Neuronal stem cell (in vitro differentiated cells): ENCODE data around the gene TMEM185A.
"Not testable (repeated sequence)": the region's sequence is repeated elsewhere in the genome, so short reads cannot be mapped to it uniquely, and the experiment has no call there.

Experiments
- DNase-seq: peaks from one replicate; pipeline ENCODE4 v3.0.0-alpha.2; 2013; ENCODE audit warnings: low spot score
- H2AFZ ChIP-seq: one replicate; pipeline ENCODE4 v1.6.1; 2013; ENCODE audit warnings: mild to moderate bottlenecking, low read length, inconsistent platforms
- H2AK5ac ChIP-seq: 2 replicates; pipeline ENCODE4 v1.6.1; 2013; ENCODE audit warnings: low read depth, mild to moderate bottlenecking, inconsistent platforms, low read length, moderate library complexity, mixed read lengths
- H2BK120ac ChIP-seq: 2 replicates; pipeline ENCODE4 v1.6.1; 2013; ENCODE audit warnings: low read depth, mild to moderate bottlenecking, inconsistent platforms, low read length, moderate library complexity, mixed read lengths
- H2BK12ac ChIP-seq: one replicate; pipeline ENCODE4 v1.6.1; 2013; ENCODE audit warnings: low read length, inconsistent platforms
- H2BK15ac ChIP-seq: 2 replicates; pipeline ENCODE4 v1.6.1; 2013; ENCODE audit warnings: mild to moderate bottlenecking, low read length, inconsistent platforms, mixed read lengths
- H2BK5ac ChIP-seq: one replicate; pipeline ENCODE4 v1.6.1; 2013; ENCODE audit warnings: inconsistent platforms, mild to moderate bottlenecking, low read length, moderate library complexity
- H3K14ac ChIP-seq: one replicate; pipeline ENCODE4 v1.6.1; 2013; ENCODE audit warnings: low read length, inconsistent platforms
- H3K18ac ChIP-seq: 2 replicates; pipeline ENCODE4 v1.6.1; 2013; ENCODE audit warnings: low read length, inconsistent platforms
- H3K23ac ChIP-seq: 2 replicates; pipeline ENCODE4 v1.6.1; 2013; ENCODE audit warnings: low read depth, mild to moderate bottlenecking, mixed read lengths, low read length, inconsistent platforms; ENCODE audit not compliant: poor library complexity
- H3K27ac ChIP-seq: replicated peaks from 3 replicates; pipeline ENCODE4 v1.5.1; 2013; ENCODE audit warnings: low read length, inconsistent platforms
- H3K27me3 ChIP-seq, 3 experiments: 2 replicates each; pipeline ENCODE4 v1.6.1; 2013; ENCODE audit warnings: low read length in 3 of 3, mild to moderate bottlenecking in 2 of 3, inconsistent platforms in 1 of 3, low read depth in 1 of 3, mixed read lengths in 1 of 3, moderate library complexity in 1 of 3; ENCODE audit not compliant: control insufficient read depth in 3 of 3, insufficient read depth in 3 of 3
- H3K36me3 ChIP-seq, 2 donors: replicated peaks in 1 of 2; 2 replicates each; pipeline ENCODE4 v1.6.1; 2013; ENCODE audit warnings: low read length in 2 of 2; ENCODE audit not compliant: control insufficient read depth in 2 of 2, insufficient read depth in 2 of 2
- H3K4ac ChIP-seq: 2 replicates; pipeline ENCODE4 v1.6.1; 2013; ENCODE audit warnings: inconsistent platforms, mild to moderate bottlenecking, low read length, moderate library complexity
- H3K4me1 ChIP-seq, 2 donors: 1 replicate in 1 of 2; 2 replicates in 1 of 2; pipeline ENCODE4 v1.6.1; 2013; ENCODE audit warnings: low read length in 2 of 2, low read depth in 1 of 2; ENCODE audit not compliant: control insufficient read depth in 2 of 2, insufficient read depth in 1 of 2
- H3K4me2 ChIP-seq: one replicate; pipeline ENCODE4 v1.6.1; 2013; ENCODE audit warnings: mild to moderate bottlenecking, low read length, inconsistent platforms; ENCODE audit not compliant: insufficient read depth, poor library complexity, severe bottlenecking
- H3K4me3 ChIP-seq, 2 donors: 2 replicates each; pipeline ENCODE4 v1.5.1; 2013; ENCODE audit warnings: low read length in 2 of 2, mild to moderate bottlenecking in 2 of 2, inconsistent platforms in 1 of 2, moderate library complexity in 1 of 2
- H3K79me1 ChIP-seq: one replicate; pipeline ENCODE4 v1.6.1; 2013; ENCODE audit warnings: low read depth, mild to moderate bottlenecking, inconsistent platforms, low read length, moderate library complexity
- H3K9ac ChIP-seq: one replicate; pipeline ENCODE4 v1.6.1; 2013; ENCODE audit warnings: mild to moderate bottlenecking, low read depth, low read length, inconsistent platforms; ENCODE audit not compliant: poor library complexity
- H3K9me3 ChIP-seq, 2 donors: replicated peaks in 1 of 2; 2 replicates each; pipeline versions ENCODE3 to v1.6.1; 2013; ENCODE audit warnings: low read length in 2 of 2, mild to moderate bottlenecking in 2 of 2, inconsistent platforms in 1 of 2, low read depth in 1 of 2, mixed read lengths in 1 of 2, moderate library complexity in 1 of 2; ENCODE audit not compliant: control insufficient read depth in 2 of 2, insufficient read depth in 1 of 2
- H4K8ac ChIP-seq: one replicate; pipeline ENCODE4 v1.6.1; 2013; ENCODE audit warnings: low read depth, mild to moderate bottlenecking, inconsistent platforms, low read length, moderate library complexity
- H4K91ac ChIP-seq: one replicate; pipeline ENCODE4 v1.6.1; 2013; ENCODE audit warnings: low read length, low read depth, mild to moderate bottlenecking, inconsistent platforms; ENCODE audit not compliant: poor library complexity
- WGBS, 2 donors: extraction: QIAGEN DNeasy Blood & Tissue Kit; methylation state at CpG; one replicate each; pipeline ENCODE4 v1.1.7; 2013; ENCODE audit warnings: missing lambda C conversion rate in 2 of 2, mixed read lengths in 1 of 2; ENCODE audit not compliant: insufficient read length in 2 of 2, insufficient replicate concordance in 1 of 2; ENCODE audit errors: extremely low coverage in 2 of 2; 5-methylcytosine and 5-hydroxymethylcytosine counted together

TMEM185A gene

GRCh38 chrX:149551245-149551938 is 80.2 kb downstream of the TMEM185A start:
- not testable (repeated sequence) for H3K36me3 ChIP-seq, H3K4ac ChIP-seq, H3K4me2 ChIP-seq, DNase-seq, H3K27ac ChIP-seq, H3K14ac ChIP-seq, H3K79me1 ChIP-seq, H2BK120ac ChIP-seq, H3K23ac ChIP-seq, H3K9me3 ChIP-seq, H3K4me3 ChIP-seq, H2BK15ac ChIP-seq, H2BK12ac ChIP-seq, H2AFZ ChIP-seq, H4K8ac ChIP-seq, H4K91ac ChIP-seq, H3K27me3 ChIP-seq, H3K18ac ChIP-seq, H2AK5ac ChIP-seq, H3K9ac ChIP-seq, H3K4me1 ChIP-seq, H2BK5ac ChIP-seq
- no CpG with 5 or more reads among the region's 4 CpGs for WGBS, 2 donors

- not testable (repeated sequence) for H2BK15ac ChIP-seq, H2BK120ac ChIP-seq, H3K4ac ChIP-seq, H3K4me1 ChIP-seq, H3K79me1 ChIP-seq, H2BK5ac ChIP-seq, H3K9ac ChIP-seq, H3K23ac ChIP-seq, H3K27me3 ChIP-seq, H3K27ac ChIP-seq, H4K91ac ChIP-seq, H4K8ac ChIP-seq, H3K4me3 ChIP-seq, H3K18ac ChIP-seq, H2BK12ac ChIP-seq, H3K9me3 ChIP-seq, H3K14ac ChIP-seq, H3K4me2 ChIP-seq, DNase-seq, H3K36me3 ChIP-seq, H2AFZ ChIP-seq, H2AK5ac ChIP-seq
- no CpG with 5 or more reads among the region's 1 CpG for WGBS, 2 donors
Observed at GRCh38 chrX:149550454-149550853, 81.1 kb downstream of the TMEM185A start.

- not testable (repeated sequence) for H3K4me1 ChIP-seq, H3K4me3 ChIP-seq, H2AFZ ChIP-seq, H2AK5ac ChIP-seq, H2BK5ac ChIP-seq, H3K18ac ChIP-seq, H3K27ac ChIP-seq, H3K36me3 ChIP-seq, H4K8ac ChIP-seq, H2BK12ac ChIP-seq, H3K9me3 ChIP-seq, H4K91ac ChIP-seq, DNase-seq, H2BK15ac ChIP-seq, H3K4me2 ChIP-seq, H3K23ac ChIP-seq, H3K27me3 ChIP-seq, H3K4ac ChIP-seq, H2BK120ac ChIP-seq, H3K79me1 ChIP-seq, H3K14ac ChIP-seq, H3K9ac ChIP-seq
- no CpG with 5 or more reads among the region's 6 CpGs for WGBS, 2 donors
Observed at GRCh38 chrX:149549701-149550100, 81.9 kb downstream of the TMEM185A start, which contains the start of gene HSFX3. HSFX3 (minus strand) TSS chrX:149549924; CDS start chrX:149549852, 72 bp downstream.

- WGBS, 2 donors = no CpG with 5 or more reads among the region's 3 CpGs
- not testable (repeated sequence) for H3K4ac ChIP-seq, H3K4me3 ChIP-seq, H2AK5ac ChIP-seq, H3K36me3 ChIP-seq, H3K27me3 ChIP-seq, H2BK12ac ChIP-seq, H3K9me3 ChIP-seq, H3K9ac ChIP-seq, H3K23ac ChIP-seq, H3K18ac ChIP-seq, H2BK5ac ChIP-seq, H3K14ac ChIP-seq, H3K27ac ChIP-seq, H3K4me2 ChIP-seq, H3K79me1 ChIP-seq, H4K8ac ChIP-seq, H3K4me1 ChIP-seq, DNase-seq, H2AFZ ChIP-seq, H4K91ac ChIP-seq, H2BK15ac ChIP-seq, H2BK120ac ChIP-seq
Observed at GRCh38 chrX:149547782-149548181, 83.8 kb downstream of the TMEM185A start.
